NCI-H748 (cell line): ENCODE measurements around the gene CEBPB.
"Not testable (repeated sequence)": the region's sequence is repeated elsewhere in the genome, so short reads cannot be mapped to it uniquely, and the experiment has no call there.

Source experiments
- DNase-seq: peaks from one replicate; lab custom pipeline; 2025; ENCODE audit not compliant: unreplicated experiment; lab: John Stamatoyannopoulos, UW

Gene CEBPB

GRCh38 chr20:50169329-50169823 is 21.3 kb upstream of the CEBPB start:
- DNase-seq: peak; percentile 51

GRCh38 chr20:50170549-50171220 is 19.9 kb upstream of the CEBPB start:
- no peak for DNase-seq

GRCh38 chr20:50172347-50173013 is 18.1 kb upstream of the CEBPB start:
- no peak for DNase-seq

- no peak for DNase-seq
These were observed 16.2 kb upstream of the CEBPB start for GRCh38 chr20:50174456-50174855.

- no peak for DNase-seq
These were observed 14.4 kb upstream of the CEBPB start for GRCh38 chr20:50175938-50176933.

- not testable (repeated sequence) for DNase-seq
These were observed 12.0 kb upstream of the CEBPB start for GRCh38 chr20:50178672-50179071.

- no peak for DNase-seq
These were observed 9.3 kb upstream of the CEBPB start for GRCh38 chr20:50181344-50181743.

GRCh38 chr20:50182346-50182745 is 8.3 kb upstream of the CEBPB start:
- no peak for DNase-seq

- DNase-seq: no peak
These were observed 5.2 kb upstream of the CEBPB start for GRCh38 chr20:50185426-50185825.

- peak; percentile 76 for DNase-seq
These were observed 4.3 kb upstream of the CEBPB start for GRCh38 chr20:50186151-50186885.

GRCh38 chr20:50186987-50187402 is 3.6 kb upstream of the CEBPB start:
- no peak for DNase-seq

- DNase-seq: no peak
These were observed 3.1 kb upstream of the CEBPB start for GRCh38 chr20:50187403-50188051.

- DNase-seq: no peak
These were observed 2.3 kb upstream of the CEBPB start for GRCh38 chr20:50188287-50188688.

GRCh38 chr20:50188879-50189680 is 1.6 kb upstream of the CEBPB start:
- no peak for DNase-seq

GRCh38 chr20:50189681-50190250 is 864 bp upstream of the CEBPB start:
- peak; percentile 50 for DNase-seq

GRCh38 chr20:50191065-50191543 is 474 bp downstream of the CEBPB start:
- peak; percentile 63 for DNase-seq

GRCh38 chr20:50191544-50192363 is 1.1 kb downstream of the CEBPB start:
- DNase-seq: peak; percentile 65
